ENCODE measurements around the gene A2M. TPM values are rescaled to one million over a fixed set of nuclear protein-coding genes. Genes with fewer than 3 reads are reported as not detected.

Gene A2M
- total RNA-seq, 1 experiment from 2014 or later = 1.2 TPM

- H3K23me2 ChIP-seq (ENCODE audit: insufficient read length, low read depth, low read length, poor library complexity, severe bottlenecking) = no peaks in the 10 kb centered on the region
- H3K36me3 Mint-ChIP-seq (ENCODE audit: insufficient read depth in 1 of 3, low read depth in 3 of 3) = peaks cover 2 to 8% (median 3%) of the 10 kb centered on the region in 3 experiments; a peak in 4 of 7 replicates
- TF ChIP-seq CTCF (conservative IDR thresholded peaks at IDR 0.05) = no peak
- H2BK15ac ChIP-seq (ENCODE audit: low read depth, low read length) = no peak overlapping the region
- no peak overlapping the region for H3K18ac ChIP-seq (ENCODE audit: insufficient read length, low read depth, low read length)
- H3K4me1 Mint-ChIP-seq = peaks cover 5 to 9% of the 10 kb centered on the region in 2 experiments
- H2AK5ac ChIP-seq (ENCODE audit: insufficient read length, low read length) = no peak overlapping the region
- no peaks in the 10 kb centered on the region for H4K20me1 ChIP-seq (ENCODE audit: control insufficient read depth, insufficient read depth, insufficient read length)
- H3K9me3 Mint-ChIP-seq = peaks cover 3% of the 10 kb centered on the region in 2 experiments; a peak in 2 of 5 replicates
- H3K27ac ChIP-seq (ENCODE audit: insufficient read length, low read depth, low read length) = no peak overlapping the region
- WGBS (ENCODE audit: extremely low coverage, insufficient read length, low lambda C conversion rate) = no CpG with 5 or more reads among the region's 2 CpGs
- no peaks in the 10 kb centered on the region for H3K27me3 Mint-ChIP-seq (ENCODE audit: low read depth)
- H4K5ac ChIP-seq (ENCODE audit: insufficient read length, low read depth, low read length) = no peak overlapping the region
- H3K79me2 ChIP-seq (ENCODE audit: insufficient read depth, low read length) = no peaks in the 10 kb centered on the region
- no peak overlapping the region for H3K56ac ChIP-seq (ENCODE audit: insufficient read length, low read depth, low read length)
- no peak overlapping the region for H3K4ac ChIP-seq (ENCODE audit: low read depth, low read length)
- no peak overlapping the region for H3K14ac ChIP-seq (ENCODE audit: insufficient read depth, low read length)
- no peak overlapping the region for H4K8ac ChIP-seq (replicated peaks; ENCODE audit: insufficient read length, low read depth, low read length)
- no peak overlapping the region for H3K23ac ChIP-seq (ENCODE audit: insufficient read length, low read depth, low read length)
- no peaks in the 10 kb centered on the region for H3K79me1 ChIP-seq (ENCODE audit: insufficient read depth, low read depth, low read length, poor library complexity, severe bottlenecking)
- H4K91ac ChIP-seq (ENCODE audit: insufficient read length, low read depth, low read length) = no peak overlapping the region
- H3K9me3 ChIP-seq (ENCODE audit: control insufficient read depth, low read depth, low read length) = no peaks in the 10 kb centered on the region
- no peak overlapping the region for H3K4me3 Mint-ChIP-seq
- H2BK12ac ChIP-seq (ENCODE audit: insufficient read length, low read depth, low read length) = no peak overlapping the region
- H2AFZ ChIP-seq (ENCODE audit: low read length) = no peak overlapping the region
- H3T11ph ChIP-seq (ENCODE audit: low read length) = no peak overlapping the region
- H2BK20ac ChIP-seq (ENCODE audit: low read depth, low read length, poor library complexity, severe bottlenecking) = no peak overlapping the region
- no peaks in the 10 kb centered on the region for H3K4me1 ChIP-seq (ENCODE audit: insufficient read depth, low read length)
- no peaks in the 10 kb centered on the region for H3K27me3 ChIP-seq (ENCODE audit: insufficient read depth, low read length)
- H3K4me2 ChIP-seq (ENCODE audit: insufficient read depth, insufficient read length, low read length) = no peak overlapping the region
- no peak overlapping the region for H2BK120ac ChIP-seq (ENCODE audit: low read depth, low read length, poor library complexity, severe bottlenecking)
- H3K9ac ChIP-seq (ENCODE audit: extremely low read depth, insufficient read length, low read length) = no peak overlapping the region
- no peak overlapping the region for H2BK5ac ChIP-seq (ENCODE audit: insufficient read length, low read length)
- peak overlapping the region in 2 of 3 experiments; percentile 18 to 42; a peak in 2 of 7 replicates for H3K27ac Mint-ChIP-seq
- DNase-seq = no peak
These were observed 84.9 kb downstream of the A2M start for GRCh38 chr12:9030776-9031175.

Data from H9 (cell line).